ENCODE measurements around the gene NEXMIF. TPM values are rescaled to one million over a fixed set of nuclear protein-coding genes. Genes with fewer than 3 reads are reported as not detected.
"Not testable (repeated sequence)": the region's sequence is repeated elsewhere in the genome, so short reads cannot be mapped to it uniquely, and the experiment has no call there.

The NEXMIF gene
- total RNA-seq (2021) (not detected in 2 replicates), Bru-seq, nascent RNA (percentile 5 among the genes with signal in this experiment), BruChase-seq, experiment 1, labeled RNA remaining after a 2-hour chase (percentile 8 among the genes with signal in this experiment), BruChase-seq, experiment 2, labeled RNA remaining after a 6-hour chase (percentile 7 among the genes with signal in this experiment)
- long read RNA-seq = 0 reads

DNA sequence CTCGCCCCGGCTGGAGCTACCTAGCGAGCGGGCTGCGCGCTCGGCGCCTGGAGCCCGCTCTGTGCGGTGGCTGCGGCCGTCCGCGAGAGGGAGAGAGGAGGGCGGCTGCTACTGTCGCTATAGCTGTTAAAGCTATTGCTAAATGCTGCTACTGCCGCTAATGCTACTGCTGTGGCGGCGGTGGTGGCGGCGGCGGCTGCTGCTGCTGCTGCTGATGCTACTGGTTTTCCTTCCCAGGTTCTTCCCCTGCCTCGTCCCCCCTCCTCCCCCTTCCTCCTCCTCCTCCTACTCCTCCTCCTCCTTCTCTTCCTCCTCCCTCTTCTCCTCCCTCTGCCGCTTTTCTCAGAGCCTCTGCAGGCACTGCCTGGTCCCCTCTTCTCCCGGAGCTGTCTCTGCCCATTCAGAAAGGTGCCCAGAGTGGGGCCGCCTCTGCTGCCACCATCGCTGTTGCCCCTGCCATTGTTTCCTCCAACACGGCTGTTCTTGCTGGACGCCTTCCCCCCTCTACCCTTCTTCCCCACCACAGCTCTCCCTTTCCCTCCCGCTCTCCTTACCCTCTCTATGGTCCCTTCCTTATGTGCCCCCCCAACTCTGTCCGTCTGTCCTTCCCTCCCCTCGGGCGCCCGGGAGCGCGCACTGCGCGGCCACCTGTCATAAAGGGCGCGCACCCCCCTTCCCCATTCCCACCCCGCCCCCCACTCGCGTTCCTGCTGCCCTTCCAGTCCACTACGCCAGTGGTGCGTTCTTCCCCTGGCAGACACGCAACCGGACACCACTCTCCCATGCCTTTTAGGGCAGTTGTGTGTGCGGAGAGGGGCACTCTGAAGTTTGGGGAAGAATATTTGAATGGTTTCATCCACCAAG, at the start of gene NEXMIF:
TSS of gene NEXMIF (minus strand) at position 228 of the 864 bp plus-strand sequence.
- no peaks in the 10 kb centered on the region for H3K36me3 ChIP-seq (ENCODE audit: low read depth)
- peak in 1 of 2 experiments; percentile 3 for DNase-seq
- H3K4me1 ChIP-seq (replicated peaks; ENCODE audit: insufficient read depth) = no peaks in the 10 kb centered on the region
- ChIA-PET CTCF (no interaction called here), POLR2A (ENCODE audit: unreplicated experiment) (no interaction called here)
- no TSS peak for BruUV-seq (replicated peaks)
- no peaks in the 10 kb centered on the region for H3K27me3 ChIP-seq (ENCODE audit: insufficient read depth, low read depth)
- H3K9me2 ChIP-seq (ENCODE audit: insufficient read depth) = no peaks in the 10 kb centered on the region
- no peaks in the 10 kb centered on the region for H3F3A ChIP-seq (ENCODE audit: insufficient read depth, low read depth)
- intact Hi-C loops (cut with micrococcal nuclease; ENCODE audit: unreplicated experiment) = no loop called here
- no peak for TF ChIP-seq EZH2 (IDR thresholded peaks at IDR 0.05; ENCODE audit: low read depth)
- TF ChIP-seq, protein P1, sequence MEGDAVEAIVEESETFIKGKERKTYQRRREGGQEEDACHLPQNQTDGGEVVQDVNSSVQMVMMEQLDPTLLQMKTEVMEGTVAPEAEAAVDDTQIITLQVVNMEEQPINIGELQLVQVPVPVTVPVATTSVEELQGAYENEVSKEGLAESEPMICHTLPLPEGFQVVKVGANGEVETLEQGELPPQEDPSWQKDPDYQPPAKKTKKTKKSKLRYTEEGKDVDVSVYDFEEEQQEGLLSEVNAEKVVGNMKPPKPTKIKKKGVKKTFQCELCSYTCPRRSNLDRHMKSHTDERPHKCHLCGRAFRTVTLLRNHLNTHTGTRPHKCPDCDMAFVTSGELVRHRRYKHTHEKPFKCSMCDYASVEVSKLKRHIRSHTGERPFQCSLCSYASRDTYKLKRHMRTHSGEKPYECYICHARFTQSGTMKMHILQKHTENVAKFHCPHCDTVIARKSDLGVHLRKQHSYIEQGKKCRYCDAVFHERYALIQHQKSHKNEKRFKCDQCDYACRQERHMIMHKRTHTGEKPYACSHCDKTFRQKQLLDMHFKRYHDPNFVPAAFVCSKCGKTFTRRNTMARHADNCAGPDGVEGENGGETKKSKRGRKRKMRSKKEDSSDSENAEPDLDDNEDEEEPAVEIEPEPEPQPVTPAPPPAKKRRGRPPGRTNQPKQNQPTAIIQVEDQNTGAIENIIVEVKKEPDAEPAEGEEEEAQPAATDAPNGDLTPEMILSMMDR (conservative IDR thresholded peaks at IDR 0.05) = no peak
- no peak within 1 kb of the TSS for H2AFZ ChIP-seq
- H3K4me3 ChIP-seq = no peak within 1 kb of the TSS
- H4K20me1 ChIP-seq (ENCODE audit: insufficient read depth) = no peaks in the 10 kb centered on the region
- H3K9me3 ChIP-seq (ENCODE audit: insufficient read depth, low read depth) = no peaks in the 10 kb centered on the region
- H3K27ac ChIP-seq = no peak within 1 kb of the TSS
- H3K4me2 ChIP-seq = no peak within 1 kb of the TSS
- H3K79me2 ChIP-seq (ENCODE audit: low read depth) = no peaks in the 10 kb centered on the region

DNA sequence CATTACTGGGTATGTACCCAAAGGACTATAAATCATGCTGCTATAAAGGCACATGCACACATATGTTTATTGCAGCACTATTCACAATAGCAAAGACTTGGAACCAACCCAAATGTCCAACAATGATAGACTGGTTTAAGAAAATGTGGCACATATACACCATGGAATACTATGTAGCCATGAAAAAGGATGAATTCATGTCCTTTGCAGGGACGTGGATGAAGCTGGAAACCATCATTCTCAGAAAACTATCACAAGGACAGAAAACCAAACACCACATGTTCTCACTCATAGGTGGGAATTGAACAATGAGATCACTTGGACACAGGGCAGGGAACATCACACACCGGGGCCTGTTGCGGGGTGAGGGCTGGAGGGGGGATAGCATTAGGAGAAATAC, 36.7 kb upstream of the NEXMIF start:
- H3F3A ChIP-seq (ENCODE audit: insufficient read depth, low read depth); H3K4me2 ChIP-seq; CTCF ChIA-PET; H3K4me3 ChIP-seq; POLR2A ChIA-PET (ENCODE audit: unreplicated experiment); BruUV-seq (replicated peaks); H3K36me3 ChIP-seq (ENCODE audit: low read depth); DNase-seq; H3K9me2 ChIP-seq (ENCODE audit: insufficient read depth); H2AFZ ChIP-seq; H3K4me1 ChIP-seq (replicated peaks; ENCODE audit: insufficient read depth); H3K27ac ChIP-seq; H3K9me3 ChIP-seq (ENCODE audit: insufficient read depth, low read depth); intact Hi-C loops (cut with micrococcal nuclease; ENCODE audit: unreplicated experiment); H3K27me3 ChIP-seq (ENCODE audit: insufficient read depth, low read depth); H3K79me2 ChIP-seq (ENCODE audit: low read depth); H4K20me1 ChIP-seq (ENCODE audit: insufficient read depth): not testable (repeated sequence)

DNA sequence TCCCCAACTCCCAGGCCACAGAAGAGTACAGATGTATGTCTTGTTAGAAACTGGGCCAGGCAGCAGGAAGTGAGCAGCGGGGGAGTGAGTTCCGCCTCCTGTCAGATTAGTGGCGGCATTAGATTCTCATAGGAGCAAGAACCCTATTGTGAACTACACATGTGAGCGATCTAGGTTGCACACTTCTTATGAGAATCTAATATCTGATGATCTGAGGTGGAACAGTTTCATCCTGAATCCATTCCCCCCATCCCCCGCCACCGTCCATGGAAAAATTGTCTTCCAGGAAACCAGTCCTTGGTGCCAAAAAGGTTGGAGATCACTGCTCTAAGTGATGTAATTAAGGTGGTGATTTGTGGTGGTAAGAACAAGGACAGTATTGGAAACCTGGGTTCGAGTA, 24.5 kb upstream of the NEXMIF start:
- no TSS peak for BruUV-seq (replicated peaks)
- no peaks in the 10 kb centered on the region for H3K36me3 ChIP-seq (ENCODE audit: low read depth)
- no peaks in the 10 kb centered on the region for H3K9me3 ChIP-seq (ENCODE audit: insufficient read depth, low read depth)
- H3K4me1 ChIP-seq (replicated peaks; ENCODE audit: insufficient read depth) = no peaks in the 10 kb centered on the region
- intact Hi-C loops (cut with micrococcal nuclease; ENCODE audit: unreplicated experiment) = no loop called here
- H3K27ac ChIP-seq = no peak overlapping the region
- ChIA-PET CTCF (no interaction called here), POLR2A (ENCODE audit: unreplicated experiment) (no interaction called here)
- no peak for DNase-seq
- H3F3A ChIP-seq (ENCODE audit: insufficient read depth, low read depth) = no peaks in the 10 kb centered on the region
- no peak overlapping the region for H3K4me3 ChIP-seq
- no peaks in the 10 kb centered on the region for H3K9me2 ChIP-seq (ENCODE audit: insufficient read depth)
- TF ChIP-seq EZH2 (IDR thresholded peaks at IDR 0.05; ENCODE audit: low read depth) = no peak
- TF ChIP-seq, protein P1 (conservative IDR thresholded peaks at IDR 0.05) = no peak
- no peaks in the 10 kb centered on the region for H3K79me2 ChIP-seq (ENCODE audit: low read depth)
- H3K4me2 ChIP-seq = no peak overlapping the region
- no peaks in the 10 kb centered on the region for H4K20me1 ChIP-seq (ENCODE audit: insufficient read depth)
- H2AFZ ChIP-seq = no peak overlapping the region
- no peaks in the 10 kb centered on the region for H3K27me3 ChIP-seq (ENCODE audit: insufficient read depth, low read depth)

All from PC-9 (cell line).